Activated T-helper 1 cell treated with Interleukin-2 at 50 U/mL for 16 hours (primary cell): Measurements from ENCODE around the gene MPZL2.

Source experiments
- DNase-seq: peaks from one replicate; pipeline ENCODE4 v3.0.0-alpha.2; 2020; ENCODE audit warnings: low read depth

MPZL2 gene

DNA sequence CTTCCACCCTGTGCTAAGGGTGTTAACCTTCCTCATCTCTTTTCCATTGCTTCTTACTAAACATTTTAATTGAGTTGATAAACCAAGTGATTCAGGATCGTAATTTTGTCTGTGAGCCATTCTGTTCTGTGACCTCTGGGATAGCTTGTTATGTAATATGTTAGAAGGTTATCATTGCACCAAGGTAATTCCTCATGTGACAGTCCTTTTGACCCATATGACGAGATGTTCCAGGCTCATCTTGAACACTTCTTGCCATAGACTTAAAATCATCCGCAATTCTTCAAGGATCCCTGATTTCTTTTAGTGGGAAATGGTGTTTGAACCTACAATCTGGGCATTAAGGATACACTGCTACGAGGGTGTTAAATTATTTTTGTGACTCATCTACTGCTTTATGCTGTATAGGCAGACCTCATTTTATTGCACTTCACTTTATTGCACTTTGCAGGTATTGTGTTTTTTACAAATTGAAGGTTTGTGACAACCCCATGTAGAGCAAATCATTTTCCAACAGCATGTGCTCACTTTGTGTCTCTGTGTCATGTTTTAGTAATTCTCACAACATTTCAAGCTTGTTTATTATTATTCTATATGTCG lies 19.0 kb upstream of the MPZL2 start:
- no peak for DNase-seq

DNA sequence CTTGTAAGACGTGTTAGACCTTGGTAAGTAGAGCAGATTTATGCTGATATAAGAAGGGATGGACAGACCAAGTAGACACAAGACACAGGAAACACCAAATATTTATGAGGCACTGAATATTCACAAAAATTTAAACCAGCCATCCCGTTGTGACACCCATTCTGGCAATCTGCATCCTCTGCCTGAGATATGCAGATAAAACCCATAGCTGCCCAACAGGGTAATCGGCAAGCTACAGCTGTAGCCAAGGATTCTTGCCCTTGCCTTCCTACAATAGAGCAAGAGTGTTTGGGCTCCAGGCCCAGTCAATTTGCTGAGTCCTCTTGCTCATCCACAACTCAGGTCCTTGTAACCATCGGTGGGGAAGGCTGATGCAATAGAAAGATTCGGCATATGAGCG lies 18.5 kb upstream of the MPZL2 start:
- no peak for DNase-seq

DNA sequence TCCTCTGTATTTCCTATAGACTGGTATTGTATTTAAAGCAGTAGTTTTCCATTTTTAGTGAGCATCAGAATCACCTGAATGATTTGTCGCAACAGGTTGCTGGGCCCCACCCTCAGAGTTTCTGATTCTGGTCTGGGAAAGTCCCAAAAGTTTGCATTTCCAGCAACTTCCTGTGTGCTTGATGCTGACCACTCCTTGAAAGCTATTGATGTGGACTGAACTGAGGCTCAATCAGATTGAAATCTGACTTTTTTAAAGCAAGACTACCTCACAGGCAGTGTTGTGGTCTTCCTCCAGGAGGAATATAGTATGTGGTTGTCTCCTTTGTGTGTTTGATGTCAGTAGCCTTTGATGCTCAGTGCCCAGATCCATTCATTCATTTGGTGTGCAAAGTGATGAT lies 17.2 kb upstream of the MPZL2 start:
- DNase-seq = no peak

DNA sequence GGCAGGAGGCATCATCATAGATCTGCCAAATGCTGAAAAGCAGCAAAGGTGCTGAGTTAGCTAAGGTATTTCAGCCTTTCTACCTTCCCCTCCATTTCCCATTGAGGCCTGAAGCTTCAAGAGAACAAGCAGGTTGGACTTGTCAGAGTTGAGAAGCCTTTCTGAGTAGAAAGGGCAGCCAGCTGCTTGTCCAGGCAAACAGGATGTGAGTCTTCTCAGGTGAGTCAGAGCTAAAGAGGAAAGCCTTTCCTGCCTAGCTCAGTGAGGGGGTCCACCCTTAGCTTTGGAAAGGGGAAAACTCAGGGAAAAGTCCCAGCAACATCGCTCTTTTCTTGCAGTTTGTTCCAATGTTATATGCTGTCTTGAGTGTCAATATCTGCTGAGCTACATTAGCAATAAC lies 13.2 kb upstream of the MPZL2 start:
- DNase-seq = no peak

DNA sequence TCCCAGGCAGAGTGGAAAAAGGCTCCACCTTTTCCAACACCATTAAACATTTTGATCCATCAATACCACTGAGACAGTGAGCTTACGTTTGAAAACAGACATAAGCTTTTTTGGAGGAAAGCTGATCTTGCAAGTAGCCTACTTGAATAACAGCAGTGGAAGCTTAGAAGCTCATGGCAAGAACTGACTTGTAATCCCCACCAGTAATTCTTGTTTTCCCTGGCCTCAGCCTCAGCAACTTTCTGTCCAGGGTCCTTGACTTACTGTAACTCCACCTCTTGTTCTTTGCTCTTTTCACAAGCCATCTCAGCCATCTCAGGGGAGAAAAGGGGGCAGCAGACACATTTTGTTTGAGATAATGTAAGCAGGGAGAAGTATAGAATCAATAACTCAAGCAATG lies 12.3 kb upstream of the MPZL2 start:
- no peak for DNase-seq

DNA sequence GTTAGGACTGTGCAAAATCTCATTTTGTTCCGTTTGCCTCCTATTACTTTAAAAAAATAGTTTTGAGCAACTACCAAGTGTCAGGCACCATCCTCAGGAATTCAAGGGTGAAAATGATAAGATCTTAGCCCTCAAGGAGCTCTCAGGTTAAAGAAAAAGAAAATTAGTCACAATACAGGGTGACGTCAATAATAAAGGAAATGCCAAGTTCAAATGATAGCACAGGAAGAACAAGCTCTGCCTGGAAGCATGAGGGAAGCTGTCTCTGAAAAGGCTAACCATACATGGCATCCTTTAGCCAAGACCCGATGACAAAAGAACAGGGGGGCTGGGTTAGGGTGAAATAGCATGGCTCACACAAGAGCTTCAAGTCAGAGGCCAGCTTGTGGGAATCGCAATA lies 11.1 kb upstream of the MPZL2 start:
- no peak for DNase-seq

DNA sequence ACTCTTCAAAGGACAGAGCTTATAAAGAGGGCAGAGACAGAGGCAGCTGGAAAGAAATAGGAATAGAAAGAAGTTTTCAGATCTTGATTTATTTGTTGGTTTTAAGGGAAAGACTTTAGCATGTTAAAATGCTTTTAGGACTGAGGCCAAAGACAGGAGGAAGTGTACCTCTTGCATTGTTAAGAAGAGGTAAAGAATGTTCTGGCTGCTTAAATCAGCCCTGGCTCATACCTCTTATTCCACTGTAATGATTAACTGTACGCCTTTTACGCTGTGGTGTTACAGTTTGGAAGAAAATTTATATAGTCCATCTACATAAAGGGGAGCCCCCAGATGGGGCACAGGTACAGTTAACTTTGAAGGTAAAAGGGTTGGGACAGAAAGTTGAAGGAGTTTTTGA lies 10.1 kb upstream of the MPZL2 start:
- DNase-seq = no peak

DNA sequence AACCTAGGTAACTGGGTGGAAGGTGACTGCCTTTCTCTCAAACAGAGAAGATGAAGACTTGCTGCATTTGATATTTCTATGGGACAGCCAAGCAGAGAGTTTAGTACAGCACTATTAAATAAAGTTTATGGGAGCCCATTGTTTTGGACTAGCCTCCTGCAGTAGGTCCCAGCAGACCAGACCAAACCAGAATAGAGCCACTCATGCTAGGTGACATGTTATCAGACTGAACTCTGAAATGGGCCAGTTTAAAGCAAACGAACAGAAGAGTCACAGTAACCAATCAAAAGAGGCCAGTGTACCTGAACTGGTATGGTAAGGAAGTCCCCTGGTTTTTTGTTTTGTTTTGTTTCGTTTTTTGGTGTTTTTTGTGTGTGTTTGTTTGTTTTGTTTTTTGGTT lies 7.9 kb upstream of the MPZL2 start:
- no peak for DNase-seq

DNA sequence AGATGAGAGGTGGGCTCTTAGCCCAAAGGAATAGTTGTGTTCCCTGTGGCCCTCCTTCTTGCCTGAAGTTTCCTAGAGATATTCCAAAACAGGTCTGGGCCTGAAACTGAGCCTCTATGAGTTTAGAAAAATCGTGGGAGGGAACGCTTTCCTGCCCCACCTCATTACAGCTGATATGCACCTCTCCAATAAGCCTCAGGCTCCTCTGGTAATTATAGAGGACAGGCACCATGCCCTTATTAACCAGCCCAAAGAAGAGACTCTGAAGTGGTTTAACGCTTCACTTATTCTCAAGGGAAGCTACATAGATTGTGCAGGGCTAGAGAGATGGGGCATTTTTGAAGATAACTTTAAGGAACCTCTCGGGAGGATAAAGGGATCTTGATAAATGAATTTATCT lies 3.4 kb upstream of the MPZL2 start:
- no peak for DNase-seq

DNA sequence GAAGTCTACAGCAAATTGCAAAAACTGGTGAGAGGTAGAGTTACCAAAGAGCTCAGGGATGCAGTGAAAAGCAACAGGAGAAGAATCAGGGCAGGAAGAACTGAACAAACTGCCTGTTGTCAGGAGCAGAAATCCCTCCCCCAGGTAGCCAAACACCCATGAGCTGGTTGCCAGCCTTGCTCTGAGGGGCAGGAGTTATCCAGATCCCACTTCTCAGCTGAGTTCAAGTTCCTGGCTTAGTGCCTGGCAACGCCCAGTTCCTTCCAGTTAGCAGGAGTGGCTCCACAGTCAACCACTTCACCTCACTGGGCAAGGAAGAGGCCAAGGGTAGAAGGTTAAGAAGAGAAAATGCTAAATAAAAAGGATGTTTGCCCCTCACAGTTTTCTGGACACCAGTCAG lies 1.9 kb upstream of the MPZL2 start:
- no peak for DNase-seq

DNA sequence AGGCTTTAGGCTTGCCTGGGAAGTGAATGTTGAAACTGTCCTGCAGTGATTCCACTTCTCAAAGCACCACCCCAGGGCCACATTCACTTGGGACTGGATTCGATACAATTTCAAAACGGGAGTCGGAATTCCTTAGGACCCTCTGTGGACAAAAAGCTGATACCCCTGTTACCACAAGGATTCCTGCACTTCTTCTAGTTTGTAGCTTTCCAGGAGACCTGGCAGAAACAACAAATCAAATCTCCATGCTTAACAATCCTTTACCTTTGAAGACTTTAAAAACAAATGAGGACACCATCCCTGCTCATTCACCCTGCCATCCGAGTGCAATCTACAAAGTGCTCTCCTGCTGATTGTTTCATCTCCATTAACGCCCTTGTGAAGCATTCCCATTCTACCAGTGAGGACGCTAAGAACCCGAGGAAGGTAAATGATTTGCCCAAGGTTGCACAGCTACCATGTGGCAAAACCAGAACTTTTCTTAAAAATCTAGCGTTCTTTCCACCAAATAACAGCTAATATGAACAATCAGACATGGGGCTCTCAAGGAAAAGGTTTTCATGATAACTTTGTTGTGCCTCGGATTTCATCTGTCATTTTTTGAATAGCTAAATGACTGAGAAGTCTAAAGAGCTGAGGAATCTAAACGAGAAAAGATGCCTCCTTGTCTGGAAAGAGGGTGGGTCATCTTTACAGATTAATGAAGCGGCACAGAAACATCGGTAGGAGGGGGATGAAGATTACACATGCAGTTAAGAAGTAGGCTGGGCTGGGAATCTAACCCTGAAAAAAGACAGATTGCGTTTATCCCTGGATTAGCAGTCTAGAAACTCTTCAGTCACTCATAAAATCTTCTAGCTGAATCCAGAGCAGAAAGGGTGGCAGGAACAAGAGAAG lies 720 bp upstream of the MPZL2 start:
- DNase-seq = no peak

DNA sequence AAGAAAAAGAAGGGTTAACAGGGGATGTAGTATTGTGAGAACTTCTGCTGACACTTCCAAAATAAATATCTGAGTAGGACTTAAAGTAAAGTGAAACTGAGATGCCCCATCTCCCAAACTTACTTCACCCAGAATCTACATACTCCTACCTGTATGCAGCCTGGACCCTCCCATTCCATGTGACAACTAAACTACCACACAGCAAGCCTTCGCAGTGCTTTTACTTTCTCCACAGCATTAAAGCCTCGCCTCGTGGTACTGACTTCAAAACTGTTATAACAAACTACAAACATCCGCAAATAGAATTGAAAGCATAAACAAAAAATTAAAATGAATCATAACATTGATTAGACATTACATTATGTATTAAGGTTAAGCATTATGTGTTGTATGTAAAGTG lies 985 bp downstream of the MPZL2 start:
- no peak for DNase-seq

DNA sequence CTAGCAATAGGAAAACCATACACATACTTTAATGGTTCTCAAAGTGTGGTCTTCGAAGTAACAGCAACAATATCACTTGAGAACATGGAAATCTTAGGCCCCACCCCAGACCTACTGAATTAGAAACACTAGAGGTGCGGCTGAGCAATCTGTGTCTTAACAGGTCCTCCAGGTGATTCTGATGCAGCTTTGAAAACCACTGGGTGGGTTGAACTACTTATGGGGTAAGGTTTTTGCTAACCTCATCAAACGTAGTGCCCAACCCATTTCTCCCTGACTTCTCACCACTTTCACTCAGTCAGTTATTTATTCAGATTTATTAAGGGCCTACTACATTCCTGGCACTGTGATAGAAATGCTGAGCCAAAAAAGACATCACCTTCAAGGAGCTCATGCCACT lies 3.7 kb downstream of the MPZL2 start:
- DNase-seq = no peak

DNA sequence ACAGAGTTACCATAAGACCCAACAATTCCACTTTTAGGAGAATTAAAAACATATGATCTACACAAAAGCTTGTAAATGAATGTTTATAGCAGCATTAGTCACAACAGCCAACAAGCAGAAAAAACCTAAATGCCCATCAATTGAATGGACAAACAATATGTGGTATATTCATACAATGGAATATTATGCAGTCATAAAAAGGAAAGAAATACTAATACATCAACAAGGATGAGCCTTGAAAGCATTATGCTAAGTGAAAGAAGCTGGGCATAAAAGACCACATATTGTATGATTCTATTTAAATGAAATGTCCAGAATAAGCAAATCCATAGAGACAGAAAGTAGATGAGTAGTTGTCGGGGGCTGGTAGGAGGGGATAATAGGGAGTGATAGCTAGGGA lies 5.0 kb downstream of the MPZL2 start:
- no peak for DNase-seq

DNA sequence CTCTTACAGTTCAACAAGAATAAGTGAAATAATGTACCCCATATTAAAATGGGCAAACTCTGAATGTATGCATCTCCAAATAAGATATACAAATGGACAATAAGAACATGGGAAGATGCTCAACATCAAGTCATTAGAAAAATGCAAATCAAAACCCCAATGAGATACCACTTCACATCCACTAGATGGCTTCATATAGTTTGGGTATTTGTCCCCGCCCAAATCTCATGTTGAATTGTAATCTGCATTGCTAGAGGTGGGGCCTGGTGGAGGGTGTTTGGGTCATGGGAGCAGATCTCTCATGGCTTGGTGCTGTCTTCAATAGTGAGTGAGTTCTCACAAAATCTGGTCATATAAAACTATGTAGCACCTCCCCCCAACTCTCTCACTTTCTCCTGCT lies 5.7 kb downstream of the MPZL2 start:
- DNase-seq = no peak

DNA sequence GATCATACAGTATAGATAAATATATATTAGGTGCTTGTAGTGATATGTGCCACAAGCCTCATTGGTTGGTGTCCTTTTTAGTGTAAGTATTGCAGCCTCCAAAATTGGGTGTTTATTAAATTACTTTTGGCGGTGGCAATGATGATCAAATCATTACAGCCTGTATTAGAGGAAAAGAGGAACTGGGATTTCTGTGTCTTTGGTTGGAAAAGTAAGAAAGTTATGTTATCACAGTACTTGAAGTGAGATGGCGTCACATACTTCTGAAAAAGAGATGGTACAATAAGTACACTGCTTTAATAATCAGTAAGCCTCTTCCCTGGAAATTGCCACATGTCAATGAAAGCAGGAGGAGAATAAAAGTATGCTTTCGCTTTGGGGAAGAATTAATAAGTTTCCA lies 11.4 kb downstream of the MPZL2 start:
- DNase-seq = no peak

DNA sequence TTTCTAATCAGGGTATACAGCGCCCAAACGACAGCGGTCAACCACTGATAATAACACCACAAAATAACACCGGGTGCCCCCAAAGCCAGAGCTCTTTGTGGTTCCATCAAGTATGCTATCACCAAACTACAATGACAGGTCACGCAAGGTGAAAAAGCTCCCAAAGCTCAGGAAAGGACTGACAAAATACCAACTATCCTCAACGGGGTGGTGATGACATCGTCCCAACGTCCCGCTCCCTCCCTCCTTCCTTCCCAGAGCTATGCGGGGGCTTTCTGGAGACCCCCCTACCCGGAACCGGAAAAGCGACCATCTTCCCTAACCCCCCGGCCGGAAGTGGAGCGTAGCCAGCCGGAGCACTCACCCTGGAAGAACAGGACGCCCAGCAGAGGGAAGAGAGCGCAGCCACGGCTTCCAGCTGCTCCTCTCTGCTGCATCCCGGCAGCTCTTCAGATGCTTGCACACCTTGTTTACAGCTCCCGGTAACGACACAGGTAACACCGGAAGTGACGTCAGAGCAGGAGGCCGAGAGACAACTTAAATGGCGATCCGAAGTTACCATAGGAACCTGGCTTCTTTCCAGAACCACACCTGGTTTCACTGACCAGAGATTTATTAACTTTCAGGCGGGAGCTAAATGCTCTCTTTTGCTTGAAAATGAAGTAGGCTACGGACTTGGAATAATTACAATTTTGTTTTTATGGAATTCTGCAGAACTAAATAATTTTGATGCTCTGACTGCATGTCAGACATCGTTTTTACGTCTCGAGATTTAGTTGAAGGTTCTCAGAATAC lies 12.0 kb downstream of the MPZL2 start, which contains the start of gene MPZL3:
Gene MPZL3 (minus strand): TSS at position 508 of the 795 bp plus-strand sequence. CDS start 71 bp downstream, at position 437.
- DNase-seq = peak; percentile 67

DNA sequence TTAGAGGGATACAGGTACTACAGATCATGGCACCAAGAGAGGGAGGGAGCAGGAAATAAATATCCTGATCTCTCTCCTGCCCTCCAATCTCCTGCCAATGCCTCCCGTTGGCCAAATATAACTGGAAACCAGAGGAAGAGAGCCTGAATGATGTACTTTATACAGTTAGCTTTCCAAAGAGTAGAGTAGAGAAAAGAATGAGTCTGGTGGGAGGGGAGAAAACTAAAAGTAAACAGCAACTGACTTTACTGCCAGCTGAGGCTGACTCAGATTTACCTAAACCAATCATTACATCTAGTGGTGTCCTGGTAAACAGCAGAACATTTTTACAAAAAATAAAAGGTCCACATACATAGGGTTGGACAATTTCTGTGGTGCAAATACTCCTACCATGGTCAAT lies 17.1 kb downstream of the MPZL2 start:
- DNase-seq = no peak

DNA sequence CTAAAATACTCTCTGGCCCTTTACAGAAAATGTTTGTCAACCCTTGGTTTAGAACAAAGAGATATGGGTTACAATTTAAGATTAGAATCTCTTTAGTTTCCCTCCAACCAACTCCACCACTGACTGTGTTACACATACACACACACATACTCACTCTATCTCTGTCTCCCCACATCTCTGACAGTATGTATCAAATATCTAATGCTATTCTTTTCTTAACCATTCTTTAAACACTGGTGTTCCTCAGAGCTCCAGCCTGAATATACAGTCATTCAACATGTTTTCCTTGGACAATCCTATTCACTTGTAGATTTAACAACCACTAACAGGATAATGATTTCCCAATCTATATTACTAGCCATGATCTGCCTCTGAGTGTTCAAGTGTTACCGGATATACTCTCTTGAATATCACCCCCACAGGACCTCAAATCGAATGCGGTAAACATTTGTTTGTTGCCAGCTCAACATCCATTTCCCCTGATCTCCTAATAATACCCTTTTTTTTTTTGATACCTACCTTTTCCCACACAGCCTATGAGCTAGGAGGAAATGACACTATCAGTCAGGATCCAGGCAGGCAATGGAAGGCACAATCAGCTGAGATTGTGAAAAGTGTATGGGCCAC lies 18.0 kb downstream of the MPZL2 start:
- no peak for DNase-seq

DNA sequence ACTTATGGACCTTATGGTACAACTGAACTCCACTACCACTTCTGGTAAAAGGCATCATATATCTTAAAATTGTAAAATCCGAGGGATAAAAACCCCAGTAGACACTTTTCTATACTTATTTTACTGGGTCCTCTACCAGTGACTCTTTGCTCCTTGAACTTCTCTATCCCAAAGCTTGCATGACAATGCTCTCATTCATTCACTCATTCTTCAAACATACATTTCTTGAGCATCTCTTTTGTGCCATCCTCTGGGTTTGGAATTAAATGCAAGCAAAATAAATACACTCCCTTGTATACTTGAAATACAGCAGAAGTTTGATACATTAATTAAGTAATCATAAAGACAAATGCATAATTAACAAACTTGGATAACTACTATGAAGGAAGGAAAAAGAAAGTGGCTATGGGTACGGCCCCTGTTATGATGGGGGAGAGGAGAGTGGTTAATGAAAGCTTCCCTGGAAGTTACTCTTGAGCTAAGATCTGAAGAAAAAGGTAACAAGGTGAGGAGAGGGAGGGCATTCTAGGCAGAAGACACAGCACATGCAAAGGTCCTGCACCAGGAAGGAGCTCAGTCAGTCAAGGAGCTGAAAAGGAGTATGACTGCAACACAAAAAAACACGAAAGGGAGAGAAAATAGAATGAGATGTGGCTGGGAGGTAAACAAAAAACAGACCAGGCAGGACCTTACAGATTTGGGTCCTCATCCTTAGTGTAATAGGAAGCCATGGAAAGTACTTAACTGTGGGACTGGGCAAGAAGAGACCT lies 19.9 kb downstream of the MPZL2 start:
- DNase-seq = no peak

DNA sequence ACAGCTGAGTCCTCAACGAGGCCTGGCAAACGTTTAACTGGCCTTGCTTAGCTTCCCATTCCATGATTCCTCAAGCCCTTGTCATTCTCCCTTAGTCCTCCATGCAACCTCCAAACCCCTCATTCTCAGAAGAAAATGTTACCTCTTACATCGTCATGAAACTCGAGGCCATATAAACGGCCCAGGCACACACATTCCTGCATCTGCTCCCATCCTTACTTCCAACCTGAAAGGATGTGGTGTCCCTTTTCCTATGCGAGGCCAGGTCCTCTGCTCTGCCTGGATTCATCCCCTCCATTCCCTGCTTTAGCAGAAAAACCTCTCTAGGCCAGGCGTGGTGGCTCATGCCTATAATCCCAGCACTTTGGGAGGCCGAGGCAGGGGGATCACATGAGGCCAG lies 20.9 kb downstream of the MPZL2 start:
- no peak for DNase-seq

DNA sequence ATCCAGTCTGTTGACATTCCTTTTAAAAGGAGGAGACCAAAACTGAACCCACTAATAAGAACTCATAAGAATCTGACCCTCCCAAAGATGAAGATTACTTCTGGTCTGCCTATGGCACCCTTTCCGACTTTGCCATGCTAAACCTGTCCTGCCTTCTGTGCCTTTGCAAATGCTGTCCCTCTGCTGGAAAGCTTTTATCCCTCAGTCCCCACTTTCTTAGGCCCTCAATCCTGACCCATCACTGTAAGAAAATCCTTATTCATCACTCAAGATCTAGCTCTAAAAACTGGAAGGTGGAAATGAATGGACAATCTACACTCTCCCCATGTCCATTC lies 22.4 kb downstream of the MPZL2 start:
- no peak for DNase-seq
